HG02571 (cell line): ENCODE results near the gene TRAPPC6A.
"Not testable (repeated sequence)": the region's sequence is repeated elsewhere in the genome, so short reads cannot be mapped to it uniquely, and the experiment has no call there.

ENCODE experiments used
- ATAC-seq: cut with Tn5 transposase; IDR thresholded peaks from one replicate; pipeline ENCODE4 v1.9.1; 2021; ENCODE audit warnings: mild to moderate bottlenecking, moderate library complexity; ENCODE audit not compliant: unreplicated experiment

TRAPPC6A gene

DNA sequence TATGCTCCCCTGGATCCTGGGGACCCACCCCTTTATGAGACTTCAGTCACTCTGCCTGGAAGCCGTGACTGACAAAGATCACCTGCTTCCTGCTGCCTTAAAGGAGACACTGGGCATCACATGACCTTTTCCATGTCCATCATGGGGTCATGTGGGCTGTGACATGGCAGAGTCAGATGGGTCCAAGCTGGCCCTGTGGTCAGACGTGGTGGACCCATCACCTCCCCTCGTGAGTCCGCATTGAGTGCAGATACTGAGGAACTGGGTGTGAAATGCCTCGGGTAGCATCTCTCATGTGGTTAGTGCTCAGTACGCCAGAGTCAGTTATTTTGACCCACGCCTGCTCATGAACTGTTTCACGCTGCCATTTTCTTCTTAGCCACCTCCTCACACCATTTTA lies 44.4 kb downstream of the TRAPPC6A start:
- no peak for ATAC-seq

DNA sequence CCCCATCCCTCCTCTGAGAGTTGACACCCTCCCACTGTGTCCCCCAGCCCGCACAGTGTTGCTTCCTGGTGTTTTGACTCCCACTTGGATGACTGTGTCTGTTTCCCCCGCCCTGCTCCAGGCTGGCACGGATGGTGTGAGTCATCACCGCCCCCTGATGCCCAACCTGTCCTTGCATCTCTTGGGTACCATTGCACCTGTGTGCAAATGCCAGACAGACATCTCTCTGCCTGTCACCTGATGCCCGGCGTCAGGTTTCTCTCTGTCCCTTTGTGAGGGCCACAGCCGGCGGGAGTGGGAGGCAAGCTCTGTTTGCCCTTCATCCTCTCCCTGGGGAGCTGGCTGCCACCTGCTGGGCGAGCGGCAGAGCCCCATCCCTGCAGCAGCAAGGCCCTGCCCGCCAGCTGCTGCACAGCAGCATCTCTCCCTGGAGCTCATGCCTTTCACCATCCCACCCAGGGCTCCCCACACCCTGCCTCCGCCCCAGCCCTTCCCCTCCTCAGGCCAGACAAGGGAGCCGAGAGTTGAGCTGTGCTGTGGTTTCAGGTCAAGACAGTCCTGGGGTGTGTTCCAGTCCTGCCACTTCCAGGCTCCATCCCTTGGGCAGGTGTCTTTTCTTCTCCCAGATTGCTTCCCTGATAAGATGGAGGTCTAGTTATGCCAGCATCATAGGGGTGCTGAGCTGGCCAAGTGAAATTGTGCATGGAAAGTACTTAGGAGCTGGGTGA lies 47.0 kb downstream of the TRAPPC6A start:
- ATAC-seq: no peak

GRCh38 chr19:45130236-45130635 lies 47.8 kb downstream of the TRAPPC6A start:
- ATAC-seq: no peak

DNA sequence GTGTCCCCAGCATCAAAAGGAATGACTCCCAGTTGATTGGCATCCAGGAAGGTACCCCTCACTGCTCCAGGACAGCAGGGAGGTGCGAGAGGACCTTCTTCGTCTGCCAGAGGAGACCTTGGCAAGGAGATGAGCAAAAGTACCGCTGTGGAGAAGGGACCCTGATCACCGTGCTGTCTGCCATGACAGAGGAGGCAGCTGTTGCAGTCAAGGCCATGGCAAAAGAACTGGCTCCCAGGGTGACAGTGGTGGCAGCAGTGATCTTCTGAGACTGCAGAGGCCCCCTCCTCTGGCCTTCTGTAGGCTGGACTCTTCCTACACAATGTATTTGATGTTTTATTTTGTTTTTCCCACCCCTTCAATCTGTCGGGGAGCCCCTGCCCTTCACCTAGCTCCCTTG lies 49.2 kb downstream of the TRAPPC6A start:
- no peak for ATAC-seq

DNA sequence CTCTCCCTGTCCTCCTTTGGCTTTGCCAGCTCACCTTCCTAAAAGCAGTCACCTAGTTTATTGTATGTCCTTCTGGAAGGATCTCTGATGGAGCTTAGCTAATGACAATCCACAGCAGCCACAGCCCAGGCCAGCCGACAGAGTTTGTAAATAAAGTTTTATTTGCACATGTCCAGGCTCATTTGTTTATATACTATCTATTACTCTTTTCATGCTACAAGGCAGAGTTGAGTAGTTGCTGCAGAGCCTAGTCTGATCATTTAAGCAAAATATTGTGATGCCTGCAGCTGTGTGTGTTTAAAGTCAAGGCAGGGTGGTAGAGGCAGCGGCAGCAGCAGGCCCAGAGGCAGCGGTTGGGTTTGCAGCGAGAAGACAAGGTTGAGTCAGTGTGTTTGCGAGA lies 49.9 kb downstream of the TRAPPC6A start:
- ATAC-seq: no peak

DNA sequence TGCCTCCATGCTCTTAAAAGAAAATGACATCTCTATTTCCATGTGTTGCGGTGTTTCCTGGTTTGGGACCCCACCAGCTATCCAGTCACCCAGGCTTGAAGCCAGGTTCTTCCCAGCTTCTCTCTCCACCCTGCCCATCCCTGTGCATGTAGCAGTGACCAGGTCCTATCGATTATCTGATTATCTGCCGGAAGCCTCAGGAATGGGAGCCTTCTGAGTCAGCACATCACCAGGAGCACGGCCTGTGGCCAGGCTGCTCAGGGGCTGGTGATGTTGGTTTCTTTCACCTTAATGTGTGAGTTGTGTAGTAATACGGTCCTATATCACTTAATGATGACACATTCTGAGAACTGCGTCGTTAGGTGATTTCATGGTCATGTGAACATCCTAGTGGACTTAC lies 51.4 kb downstream of the TRAPPC6A start:
- no peak for ATAC-seq

DNA sequence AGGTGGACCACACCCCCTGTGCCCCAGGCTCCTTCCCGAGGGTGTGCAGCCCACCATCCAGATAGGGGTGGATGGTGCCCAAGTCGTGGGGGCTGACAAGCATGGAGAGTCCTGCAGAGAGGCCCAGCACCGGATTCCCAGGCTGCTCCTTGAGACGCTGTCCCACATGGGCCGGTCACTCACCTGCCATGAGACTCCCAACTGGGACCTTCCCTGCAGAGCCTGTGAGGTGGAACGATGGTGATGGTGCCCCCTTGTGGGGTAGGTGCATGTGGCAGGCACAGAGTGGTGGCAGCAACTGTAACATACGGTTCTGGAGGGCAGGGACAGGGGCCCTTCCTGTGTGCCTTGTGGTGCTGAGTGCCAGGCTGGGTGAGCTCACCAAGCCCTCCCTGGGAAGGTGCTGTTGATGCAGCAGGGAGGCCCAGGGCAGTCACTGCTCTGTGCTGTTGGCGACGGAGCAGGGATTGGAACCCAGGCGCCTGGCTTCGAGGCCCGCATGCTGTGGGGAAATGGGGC lies 52.0 kb downstream of the TRAPPC6A start:
- no peak for ATAC-seq

DNA sequence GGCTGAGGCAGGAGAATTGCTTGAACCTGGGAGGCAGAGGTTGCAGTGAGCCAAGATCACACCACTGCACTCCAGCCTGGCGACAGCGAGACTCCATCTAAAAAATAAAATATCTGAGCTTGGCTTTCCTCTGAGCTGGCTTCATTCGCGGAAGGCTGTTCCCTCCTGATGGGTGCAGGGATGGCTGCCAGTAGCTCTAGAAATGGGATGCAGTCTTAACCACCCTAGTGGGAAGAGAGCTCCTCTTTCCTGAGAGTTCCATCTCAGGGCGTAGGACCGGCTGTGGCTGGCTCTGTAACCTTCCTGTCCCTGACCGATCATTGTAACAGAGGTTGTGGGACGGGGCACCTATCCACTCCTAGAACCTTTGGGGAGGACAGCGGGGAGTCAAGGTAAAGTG lies 52.7 kb downstream of the TRAPPC6A start:
- ATAC-seq: no peak

- ATAC-seq: no peak
Observed at GRCh38 chr19:45124021-45124420, 54.0 kb downstream of the TRAPPC6A start.

DNA sequence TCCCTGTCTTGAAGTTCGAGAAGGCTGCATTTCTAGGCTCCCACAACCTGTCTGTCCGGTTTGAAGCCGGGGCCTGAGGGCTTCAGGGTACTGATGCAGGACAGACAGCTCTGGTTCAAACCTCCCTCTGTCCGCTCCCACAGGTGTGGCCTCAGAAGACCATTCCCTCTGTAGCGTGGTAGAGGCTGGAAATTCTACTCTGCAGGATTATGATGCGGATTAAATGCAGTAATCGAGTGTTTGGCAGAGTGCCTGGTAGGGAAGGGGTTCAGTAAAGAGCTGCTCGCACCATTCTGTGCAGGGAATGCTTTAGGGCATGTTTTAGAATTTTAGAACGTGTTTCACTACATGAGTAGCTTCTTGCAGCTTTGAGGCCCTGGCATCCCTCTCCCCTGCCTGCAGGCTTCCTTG lies 54.6 kb downstream of the TRAPPC6A start:
- no peak for ATAC-seq

GRCh38 chr19:45122832-45123231 lies 55.2 kb downstream of the TRAPPC6A start:
- ATAC-seq: no peak

GRCh38 chr19:45121827-45122345 lies 56.2 kb downstream of the TRAPPC6A start:
- ATAC-seq: no peak

GRCh38 chr19:45119582-45119981 lies 58.5 kb downstream of the TRAPPC6A start:
- no peak for ATAC-seq

- not testable (repeated sequence) for ATAC-seq
Observed at GRCh38 chr19:45118591-45119355, 59.3 kb downstream of the TRAPPC6A start.

DNA sequence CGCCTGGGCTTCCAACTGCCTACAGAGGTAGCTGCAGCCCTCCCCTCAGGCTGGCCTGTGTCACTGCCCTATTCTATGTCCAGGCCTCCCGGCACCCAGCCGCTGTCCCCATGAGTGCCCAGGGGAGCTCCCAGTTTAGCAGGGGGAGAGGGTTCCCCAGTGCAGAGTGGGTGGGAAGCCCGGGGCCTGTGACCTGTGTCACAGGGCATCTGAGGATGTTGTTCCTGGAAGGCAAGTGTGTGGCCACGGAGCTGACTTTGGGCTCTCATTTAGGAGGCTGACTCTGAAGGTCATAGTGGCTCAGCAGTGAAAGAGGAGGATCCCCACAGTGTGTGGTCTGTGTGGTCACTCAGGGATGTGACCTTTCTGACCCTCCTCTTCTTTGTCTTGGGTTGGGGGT lies 59.9 kb downstream of the TRAPPC6A start:
- ATAC-seq: no peak

DNA sequence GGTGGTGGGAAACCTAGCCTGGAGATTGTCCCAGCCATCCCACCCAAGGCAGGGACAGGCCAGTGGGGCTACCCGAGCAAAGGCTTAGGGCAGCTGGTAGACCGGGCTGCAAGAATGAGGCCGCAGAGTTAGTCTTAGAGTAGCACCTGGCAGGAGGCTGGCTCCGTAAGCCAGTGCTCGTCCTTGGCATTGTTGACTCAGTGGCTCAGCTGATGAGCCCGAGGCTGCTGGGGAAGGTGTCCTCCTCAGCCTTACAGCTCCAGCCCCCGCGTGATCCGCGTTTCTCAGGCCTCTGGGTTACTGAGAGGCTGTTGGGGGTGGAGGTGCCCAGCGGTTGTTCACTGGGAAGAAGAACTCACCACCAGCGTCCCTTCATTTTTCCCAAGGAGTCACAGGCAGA lies 60.4 kb downstream of the TRAPPC6A start:
- no peak for ATAC-seq

GRCh38 chr19:45117167-45117594 lies 60.9 kb downstream of the TRAPPC6A start:
- ATAC-seq: peak; percentile 37

- no peak for ATAC-seq
Observed at GRCh38 chr19:45115809-45116615, 62.0 kb downstream of the TRAPPC6A start.

DNA sequence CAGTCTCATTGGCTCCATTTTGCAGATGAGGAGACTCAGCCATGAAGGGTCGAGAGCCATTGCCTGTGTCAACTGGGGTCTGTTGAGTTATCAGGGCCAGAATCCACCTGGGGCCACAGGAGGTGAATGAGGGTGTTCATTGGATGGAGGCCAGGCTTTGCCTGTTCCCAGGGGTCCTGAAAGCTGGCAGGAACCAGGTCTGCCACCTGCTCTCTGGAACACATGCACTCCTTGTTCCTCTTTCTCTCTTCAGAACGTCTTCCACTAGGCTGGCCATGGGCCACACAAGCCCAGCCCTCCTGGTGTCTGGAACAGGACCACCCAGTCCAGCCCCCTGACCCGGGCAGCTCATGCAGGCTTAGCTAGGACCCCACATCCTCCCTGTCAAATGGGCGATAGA lies 63.9 kb downstream of the TRAPPC6A start:
- ATAC-seq: no peak

DNA sequence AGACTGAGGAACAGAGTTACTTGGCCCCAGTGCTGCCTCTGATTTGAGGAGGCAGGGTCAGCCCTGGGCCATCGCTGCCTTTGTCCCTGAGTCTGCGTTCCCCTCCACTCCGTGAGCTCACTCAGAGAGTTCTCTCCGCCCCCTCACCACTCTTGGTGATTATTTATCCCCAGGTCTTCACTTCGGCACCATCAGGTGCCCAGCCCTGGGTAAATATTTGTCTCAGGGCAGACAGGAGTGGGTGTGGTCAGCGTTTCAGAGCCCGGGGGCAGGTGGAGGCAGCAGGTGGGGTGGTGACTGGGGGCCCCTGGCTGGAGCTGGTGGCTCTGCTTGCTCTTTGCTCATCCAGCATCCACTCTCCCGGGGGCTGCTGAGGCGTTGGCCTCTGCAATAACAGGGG lies 64.4 kb downstream of the TRAPPC6A start:
- ATAC-seq: no peak
